GM18873 (cell line): ENCODE results near the gene NOD2.

ENCODE experiments used
- ATAC-seq: cut with Tn5 transposase; IDR thresholded peaks from one replicate; pipeline ENCODE4 v1.9.1; 2021; ENCODE audit warnings: mild to moderate bottlenecking, moderate library complexity, moderate number of reproducible peaks; ENCODE audit not compliant: unreplicated experiment, low FRiP score

Gene NOD2

DNA sequence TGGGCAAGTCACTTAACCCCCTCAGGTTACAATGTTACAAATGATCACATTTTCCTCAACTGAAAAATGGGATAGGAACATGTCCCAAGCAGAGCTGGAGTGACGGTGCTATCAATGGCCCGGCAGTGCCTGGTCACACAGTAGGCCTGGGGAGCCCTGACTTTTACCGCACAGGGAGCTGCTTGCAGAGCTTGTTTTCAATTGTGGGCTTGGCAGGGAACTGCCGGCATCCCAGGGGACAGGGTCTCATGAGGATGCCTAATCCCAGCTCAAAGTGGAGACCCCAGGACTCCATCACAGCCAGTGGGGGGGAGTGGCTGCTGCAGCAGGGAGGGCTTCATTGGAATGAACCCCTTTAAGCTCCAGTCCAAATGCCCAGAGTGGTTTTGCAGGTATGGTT lies 23.7 kb upstream of the NOD2 start:
- no peak for ATAC-seq

DNA sequence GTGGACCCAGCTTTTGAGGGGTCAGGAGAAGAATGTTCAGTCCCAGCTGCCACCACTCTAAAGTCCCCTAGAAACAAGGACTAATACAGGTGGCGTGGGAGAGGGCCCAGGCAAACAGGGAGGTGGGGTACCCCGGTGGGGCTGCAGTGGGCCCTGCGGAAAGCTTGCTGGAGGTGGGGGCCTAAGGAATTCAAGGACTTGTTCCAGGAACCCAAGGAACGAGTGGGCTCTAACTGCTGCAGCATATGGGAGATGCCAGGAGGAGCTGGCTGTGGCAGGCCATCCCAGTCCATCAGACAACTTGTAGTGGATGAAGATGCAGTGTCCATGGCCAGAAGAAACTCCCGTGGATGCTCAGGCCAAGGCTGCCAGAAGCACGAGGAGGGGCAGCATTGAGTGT lies 22.9 kb upstream of the NOD2 start:
- ATAC-seq, result no peak

DNA sequence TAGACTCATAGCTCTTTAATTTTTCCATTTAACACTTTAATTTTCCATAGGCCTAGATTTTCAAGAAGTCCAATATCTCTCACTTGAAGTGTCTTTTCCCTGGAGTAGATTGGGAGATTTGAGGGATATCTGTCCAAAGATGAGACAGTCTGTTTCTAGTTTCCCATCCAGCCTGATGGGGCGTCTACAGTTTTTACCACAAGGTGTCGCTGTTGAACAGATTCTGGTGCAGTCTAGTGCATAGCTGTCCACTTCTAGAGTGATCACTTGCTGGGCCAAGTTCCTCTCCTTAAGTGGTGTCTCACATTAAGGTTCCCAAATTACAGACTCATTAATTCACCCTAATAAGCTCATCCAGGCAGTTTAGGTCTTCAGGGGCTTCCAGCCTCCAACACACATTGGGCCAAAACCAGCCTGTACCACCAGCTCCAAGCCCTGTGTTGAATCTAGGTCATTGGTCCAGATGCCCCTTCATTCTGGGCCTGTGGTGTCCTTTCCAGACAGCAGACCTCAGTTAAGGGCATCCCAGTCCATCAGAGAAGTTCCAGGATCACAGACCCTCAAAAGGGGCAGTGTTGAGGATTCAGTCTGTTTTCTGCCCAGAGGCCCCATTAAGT lies 21.7 kb upstream of the NOD2 start:
- ATAC-seq, result no peak

DNA sequence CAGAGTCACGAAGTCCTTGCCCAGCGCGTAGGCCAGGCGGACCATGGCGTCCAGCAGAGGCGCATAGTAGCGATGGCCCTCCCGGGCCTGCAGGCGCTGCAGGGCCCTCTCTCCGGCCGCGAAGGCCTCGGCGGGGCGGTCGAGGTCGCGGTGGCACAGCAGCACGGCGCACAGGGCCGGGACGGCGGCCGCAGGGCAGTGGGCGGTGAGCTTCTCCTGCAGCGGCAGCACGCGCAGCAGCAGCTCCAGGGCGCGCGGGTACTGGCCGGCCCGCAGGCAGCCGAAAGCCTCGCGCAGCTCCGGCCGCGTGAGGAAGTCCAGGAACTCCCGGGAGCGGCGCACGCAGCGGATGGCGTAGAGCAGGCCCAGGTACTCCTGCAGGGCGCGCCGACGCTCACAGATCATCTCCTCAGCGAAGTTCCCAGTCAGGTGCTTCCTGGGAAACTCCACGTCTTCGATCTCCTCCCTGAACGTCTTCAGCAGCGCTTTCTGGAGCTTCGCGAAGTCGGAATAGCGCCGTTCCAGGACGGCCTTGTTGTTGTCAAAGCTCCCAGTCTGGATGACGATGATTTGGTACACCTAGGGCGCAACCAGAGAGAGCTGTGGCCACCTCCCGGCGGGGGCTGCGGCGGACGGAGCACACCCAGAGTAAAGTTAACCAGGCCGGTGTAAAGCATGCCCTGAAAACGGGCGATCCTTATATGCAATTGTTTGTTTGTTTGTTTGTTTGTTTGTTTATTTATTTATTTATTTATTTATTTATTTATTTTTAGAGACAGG lies 19.7 kb upstream of the NOD2 start:
- no peak for ATAC-seq

DNA sequence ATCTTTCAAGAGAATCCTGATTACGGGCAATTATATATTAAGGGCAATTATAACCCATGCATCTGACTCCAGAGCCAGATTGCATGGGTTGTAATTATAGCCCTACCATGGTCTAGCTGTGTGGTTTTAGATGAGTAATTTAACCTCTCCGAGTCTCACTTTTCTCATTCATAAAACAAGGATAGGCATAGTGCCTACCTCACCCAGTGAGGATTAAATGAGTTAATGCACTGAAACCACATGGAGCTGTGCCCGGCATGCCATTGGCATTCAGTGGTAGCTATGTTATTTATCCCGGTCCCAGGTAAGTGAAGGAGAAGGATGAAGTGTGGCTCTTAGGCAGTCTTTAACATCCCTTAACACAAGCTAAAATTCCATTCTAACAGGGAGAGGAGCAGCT lies 18.6 kb upstream of the NOD2 start:
- ATAC-seq, result no peak

DNA sequence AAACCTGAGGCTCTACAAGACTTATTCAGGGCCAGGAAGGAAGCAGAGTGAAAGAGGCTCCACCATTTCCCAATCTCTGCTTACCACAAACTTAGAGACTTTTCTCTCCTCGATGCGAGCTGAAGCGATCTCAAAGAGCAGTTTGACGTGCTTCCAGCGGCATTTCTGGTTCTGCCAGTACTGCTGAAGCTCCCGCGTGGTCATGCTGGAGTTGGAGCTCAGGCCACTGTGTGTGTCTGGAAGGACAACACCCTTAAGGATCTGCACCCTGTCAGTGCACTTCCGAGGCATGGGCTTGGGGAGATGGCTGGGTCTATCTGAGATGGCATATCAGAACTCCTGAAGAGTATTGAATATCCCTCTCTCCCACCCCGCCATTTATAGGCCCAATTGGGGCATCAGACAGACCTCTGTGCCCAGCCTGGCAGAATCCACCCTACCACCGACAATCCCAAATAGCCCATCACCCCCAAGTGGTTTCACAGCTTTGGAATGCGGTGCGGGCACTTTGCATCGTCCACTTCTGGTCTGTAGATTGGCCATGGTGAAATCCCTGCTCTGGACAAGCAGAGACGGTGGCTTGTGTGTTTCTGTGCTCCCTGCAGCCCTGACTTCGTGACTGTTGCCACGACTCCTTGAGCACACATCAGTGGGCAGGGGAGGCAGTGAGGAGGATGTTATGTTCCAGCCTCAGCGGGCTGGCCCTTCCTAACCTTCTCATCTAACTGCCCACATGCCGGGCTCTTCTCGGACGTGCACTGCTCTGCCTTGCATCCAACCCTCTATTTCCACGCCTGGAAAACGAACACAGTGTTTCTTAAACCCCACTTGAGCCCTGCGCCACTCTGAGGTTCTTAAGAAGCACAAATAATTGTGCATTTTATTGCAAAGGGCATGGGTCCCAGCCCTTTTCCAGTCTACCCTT lies 17.5 kb upstream of the NOD2 start:
- no peak for ATAC-seq

DNA sequence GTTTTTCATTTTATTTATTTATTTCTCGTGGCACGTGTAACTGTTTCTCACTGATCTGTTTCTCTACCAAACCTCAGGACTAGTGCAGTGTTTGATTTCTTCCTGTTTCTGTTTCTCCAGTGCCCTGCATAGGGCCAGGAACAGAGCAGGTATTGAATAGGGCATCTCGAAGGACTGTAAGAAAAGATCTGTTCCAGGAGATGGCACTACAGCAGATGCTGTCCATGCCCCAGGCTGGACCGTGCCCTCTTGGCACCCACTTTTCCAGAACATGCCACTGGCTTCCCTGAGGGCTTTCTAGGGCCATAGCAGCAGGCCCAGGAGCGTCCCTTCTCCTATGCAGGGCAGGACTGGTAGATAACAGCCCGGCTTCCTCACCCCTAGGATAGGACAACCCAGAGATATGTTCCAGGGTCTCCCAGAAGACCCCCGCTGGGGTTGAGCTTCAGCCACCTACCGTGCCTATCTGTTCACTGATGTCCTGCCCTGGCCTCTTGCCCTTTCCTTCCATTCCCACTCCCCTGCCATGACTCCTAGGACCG lies 16.7 kb upstream of the NOD2 start:
- no peak for ATAC-seq

DNA sequence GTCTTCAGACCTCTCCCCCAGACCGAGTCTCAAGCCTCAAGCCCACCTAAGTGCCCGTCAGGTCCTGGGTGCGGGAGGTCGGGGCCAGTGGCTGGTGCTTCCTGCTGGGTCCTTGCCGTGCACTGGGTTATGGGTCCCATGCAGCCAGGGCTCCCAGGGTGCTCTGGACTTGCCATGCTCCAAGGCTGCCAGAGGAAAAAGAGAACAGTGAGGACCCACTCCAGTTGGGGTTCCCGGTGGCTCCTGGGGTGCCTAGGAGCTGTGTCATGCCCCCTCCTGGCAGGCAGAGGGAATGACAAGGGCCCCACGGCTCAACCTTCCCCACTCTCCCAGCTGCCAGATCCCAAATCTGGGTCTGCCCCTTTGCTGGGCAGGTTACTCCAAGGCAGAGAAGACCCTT lies 16.1 kb upstream of the NOD2 start:
- no peak for ATAC-seq

DNA sequence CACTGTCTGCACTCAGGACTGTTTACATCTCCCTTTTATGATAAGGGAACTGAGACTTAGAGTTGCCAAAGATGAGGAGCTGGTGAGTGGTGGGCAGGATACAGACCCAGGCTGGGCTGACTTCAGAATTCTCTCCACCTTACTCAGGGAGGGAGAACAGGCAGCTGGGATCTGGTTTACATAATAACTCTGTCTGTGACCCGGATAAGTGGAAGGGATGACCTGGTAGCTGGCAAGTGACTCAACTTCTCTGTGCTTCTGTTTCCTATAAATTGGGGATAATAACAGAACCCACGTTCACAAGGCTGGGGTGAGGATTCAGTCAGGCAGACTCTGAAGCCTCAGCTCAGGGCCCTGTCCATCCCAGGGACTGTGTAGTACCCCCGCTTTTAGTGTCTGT lies 14.9 kb upstream of the NOD2 start:
- ATAC-seq, result no peak

DNA sequence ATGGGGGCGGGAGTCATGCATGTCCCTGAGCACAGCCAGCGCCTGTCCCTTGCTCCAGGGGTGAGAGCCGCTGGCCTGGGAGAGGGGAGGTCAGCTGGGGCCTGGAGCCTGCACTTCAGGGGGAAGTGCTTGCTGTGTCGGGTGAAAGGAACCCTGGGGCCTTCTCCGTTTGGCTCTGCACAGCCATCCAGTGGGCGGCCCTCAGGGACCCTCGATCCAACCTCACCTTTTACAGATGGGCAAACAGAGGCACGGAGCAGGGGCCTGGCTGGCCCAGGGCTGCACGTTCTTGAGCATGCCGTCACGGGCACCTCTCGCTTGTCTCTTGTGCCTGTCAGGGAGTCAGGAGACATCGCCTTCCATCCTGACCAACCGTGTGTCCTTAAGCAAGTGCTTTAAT lies 14.1 kb upstream of the NOD2 start:
- ATAC-seq, result no peak

DNA sequence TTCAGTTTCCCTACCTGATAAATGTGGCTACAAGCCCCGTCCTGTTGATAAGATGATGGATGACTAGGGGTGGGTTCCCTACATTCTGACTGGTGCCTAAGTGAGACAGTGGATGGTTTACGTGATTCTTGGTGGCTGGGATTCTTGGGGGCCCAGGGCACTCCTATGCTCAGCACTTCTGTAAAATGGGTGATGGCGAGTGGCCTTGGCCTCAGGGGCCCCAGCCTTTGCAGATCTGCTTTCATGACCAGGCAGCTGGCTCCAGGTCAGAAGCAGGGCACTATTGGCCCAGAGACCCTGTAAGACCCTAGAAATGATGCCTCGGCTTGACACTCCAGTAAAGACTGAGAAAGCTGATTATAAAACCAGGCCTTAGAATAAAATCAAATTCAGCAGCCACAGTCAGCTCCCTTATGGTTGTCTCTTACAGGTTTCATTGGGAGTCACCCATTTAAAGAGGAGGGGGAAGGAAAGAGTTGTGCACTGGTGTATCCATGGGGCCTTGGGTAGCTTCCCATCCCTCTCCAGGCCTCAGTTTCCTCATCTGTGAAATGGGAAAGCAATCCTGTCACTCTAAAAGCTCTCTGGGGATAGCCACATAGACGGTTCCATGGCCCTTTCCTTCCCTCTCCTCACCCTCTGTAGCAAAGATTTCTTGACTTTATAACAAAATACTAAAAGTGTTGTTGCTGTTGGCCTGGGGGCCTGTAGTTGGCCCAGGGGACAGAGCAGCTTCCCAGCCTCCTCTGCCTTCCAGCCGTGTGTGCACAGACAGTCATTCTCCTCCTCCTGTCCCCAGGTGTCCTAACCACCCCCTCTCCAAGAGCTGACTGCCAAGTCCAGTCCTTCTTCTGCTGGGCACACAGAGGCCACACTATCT lies 13.5 kb upstream of the NOD2 start:
- ATAC-seq, result no peak

DNA sequence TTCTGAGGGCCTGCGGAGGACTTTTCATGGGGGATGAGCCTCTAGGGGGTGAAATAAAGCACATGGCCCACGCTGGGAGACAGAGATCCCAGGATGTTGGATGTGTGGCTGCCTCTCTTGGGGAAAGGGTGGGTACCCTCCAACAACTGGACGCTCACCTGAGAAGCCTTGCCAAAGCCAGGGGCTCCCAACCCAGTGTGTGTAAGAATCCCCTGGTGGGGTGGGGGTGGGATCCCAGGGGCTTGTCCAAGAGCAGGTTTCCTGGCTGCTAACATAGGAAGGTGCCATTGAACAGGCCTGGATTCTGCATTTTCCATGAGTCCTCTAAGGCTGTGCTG lies 12.9 kb upstream of the NOD2 start:
- no peak for ATAC-seq

DNA sequence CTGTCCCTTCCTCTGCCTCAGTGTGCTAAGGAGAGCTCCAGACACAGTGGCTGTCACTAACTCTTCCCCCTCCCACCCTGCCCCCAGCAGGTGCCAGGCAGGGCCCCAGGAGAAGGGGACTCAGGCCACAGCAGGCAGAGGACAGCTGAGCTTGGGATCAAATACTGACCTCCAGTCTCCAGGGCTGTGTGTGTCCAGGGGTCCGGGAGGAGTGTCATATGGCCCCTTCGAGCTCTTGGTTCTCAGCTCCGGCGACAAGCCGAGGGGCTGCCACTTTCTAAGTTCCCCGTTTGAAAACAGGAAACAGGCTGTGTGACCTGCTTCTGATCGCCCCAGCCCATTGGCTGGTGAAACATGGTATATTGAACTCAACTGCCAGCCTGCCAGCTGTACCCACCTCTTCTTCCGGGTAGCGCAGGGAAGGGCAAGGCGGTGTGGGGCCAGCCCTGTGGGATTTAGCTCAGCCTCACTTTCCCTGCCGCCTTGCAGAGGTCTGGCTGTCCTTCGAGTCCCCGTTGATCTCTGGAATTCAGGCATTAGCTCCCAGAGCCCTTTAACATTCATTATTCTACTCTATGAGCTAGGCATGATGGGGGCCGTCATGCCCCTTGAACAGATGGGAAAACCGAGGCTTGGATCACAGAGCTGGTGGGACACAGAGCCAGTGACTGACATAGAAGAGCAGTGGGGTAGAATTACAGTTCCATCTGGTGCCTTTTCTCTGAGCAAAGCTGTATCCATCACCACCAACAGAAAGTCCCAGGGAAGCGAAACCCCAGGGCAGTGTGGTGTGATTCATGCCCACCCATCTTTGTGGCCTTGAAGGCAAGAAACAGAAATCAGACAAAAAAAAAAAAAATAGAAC lies 12.2 kb upstream of the NOD2 start, which contains the start of gene SNX20:
TSS of gene SNX20 (minus strand) at position 292 of the 865 bp plus-strand sequence. CDS start 3,786 bp downstream, outside the sequence.
- peak; percentile 56 for ATAC-seq

DNA sequence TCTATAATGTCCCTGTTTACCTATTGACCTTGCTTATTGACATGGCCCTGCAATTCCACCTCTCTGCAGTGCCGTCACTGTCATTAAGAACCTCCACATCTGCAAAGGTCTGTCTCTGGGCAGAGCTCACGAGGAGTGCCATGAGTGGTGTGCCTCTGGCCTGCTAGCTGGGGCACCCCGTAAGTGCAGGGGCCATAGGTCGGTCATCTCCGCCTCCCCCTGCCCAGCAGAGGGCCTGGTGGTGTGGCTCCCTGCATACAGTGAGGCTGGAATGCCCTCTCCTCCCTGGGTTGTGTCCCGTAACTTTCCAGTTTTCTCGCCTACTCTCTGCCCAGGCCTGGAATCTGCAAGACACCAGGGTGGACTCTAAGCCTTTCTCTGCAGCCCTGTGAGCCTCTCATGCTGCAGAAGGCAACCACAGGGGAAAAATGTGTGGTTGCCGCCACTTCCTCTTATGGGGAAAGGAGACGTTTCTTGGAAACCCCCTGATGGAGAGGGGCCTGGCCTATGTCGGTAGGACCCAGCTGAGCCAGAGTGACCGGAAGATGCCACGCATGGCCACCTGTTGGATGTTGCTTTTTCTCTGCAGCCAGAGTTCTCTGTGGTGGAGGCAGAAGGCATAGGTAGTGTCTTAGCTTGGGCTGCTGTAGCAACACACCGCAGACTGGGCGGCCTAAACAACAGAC lies 9.6 kb upstream of the NOD2 start:
- ATAC-seq, result peak; percentile 58

DNA sequence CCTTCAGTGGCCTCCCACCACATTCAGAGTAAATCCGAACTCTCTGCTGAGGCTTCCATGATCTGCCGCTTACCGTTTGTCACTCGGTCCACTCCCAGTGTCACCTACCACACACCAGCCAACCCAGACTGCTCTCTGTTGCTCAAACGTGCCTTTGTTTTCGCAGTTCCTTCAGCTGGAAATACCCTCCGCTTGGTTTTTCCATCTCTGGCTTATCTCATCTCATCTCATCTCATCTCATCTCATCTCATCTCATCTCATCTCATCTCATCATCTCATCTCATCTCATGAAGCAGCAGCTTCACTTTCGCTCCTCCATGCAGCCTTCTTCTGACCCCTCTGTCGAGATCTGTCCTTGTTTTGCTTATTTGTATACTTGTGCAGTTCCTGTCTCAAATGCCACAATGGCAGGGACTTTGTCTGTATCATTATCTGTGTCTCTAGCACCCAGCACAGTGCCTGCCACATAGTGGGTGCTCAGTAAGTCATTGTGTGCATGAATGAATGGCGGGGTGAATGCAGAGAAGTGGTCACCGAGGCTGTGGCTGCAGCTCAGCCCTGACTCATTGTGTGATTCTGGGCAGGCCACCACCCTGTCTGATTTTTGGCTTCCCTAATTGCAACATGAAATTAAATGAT lies 8.5 kb upstream of the NOD2 start:
- ATAC-seq, result no peak

DNA sequence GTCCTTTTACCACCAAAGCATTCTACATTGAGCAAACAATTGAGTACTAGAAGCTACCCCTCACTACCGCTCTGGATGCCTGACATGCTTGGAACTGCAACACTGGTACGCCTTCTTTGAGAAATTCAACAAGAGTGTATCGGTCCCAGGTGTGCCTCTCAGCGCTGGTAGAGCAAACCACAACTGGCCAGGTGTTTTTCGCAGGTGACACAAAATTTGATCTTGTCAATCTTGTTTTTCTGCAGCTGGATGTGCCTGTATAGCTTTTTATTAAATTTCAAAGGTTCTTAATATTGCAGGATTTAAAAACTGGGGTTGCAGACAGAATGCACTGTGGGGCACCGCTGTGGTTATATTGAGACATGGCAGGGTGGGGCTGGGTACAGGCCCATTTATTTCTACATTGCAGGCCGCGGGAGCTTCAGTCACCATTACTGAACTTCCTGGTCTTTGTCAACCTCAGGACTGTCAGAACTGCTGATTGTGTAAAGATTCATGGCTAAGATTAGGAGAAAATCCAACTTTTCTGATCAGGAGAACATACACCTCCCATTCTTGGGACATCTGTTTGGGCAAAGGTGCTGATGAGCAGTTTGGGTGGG lies 7.8 kb upstream of the NOD2 start:
- no peak for ATAC-seq

DNA sequence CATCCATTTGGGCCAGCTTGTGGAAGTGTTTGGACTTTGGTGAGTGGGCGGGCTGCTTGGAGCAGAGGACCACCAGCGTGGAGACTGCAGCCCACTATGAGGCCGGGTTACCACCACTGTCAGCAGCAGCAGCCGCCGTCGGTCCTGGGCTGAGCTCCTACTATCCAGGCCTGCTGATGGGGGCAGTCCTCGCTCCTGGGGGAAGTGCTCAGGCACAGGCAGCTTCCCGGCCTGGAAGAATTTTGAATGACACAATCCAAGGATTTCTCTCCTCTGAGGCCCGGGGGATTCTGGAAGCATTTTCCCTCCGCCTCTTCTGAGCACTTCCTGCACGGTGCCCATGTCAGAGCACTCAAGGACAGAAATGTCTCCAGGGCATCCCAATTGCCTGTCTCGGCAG lies 5.3 kb upstream of the NOD2 start:
- ATAC-seq, result no peak

DNA sequence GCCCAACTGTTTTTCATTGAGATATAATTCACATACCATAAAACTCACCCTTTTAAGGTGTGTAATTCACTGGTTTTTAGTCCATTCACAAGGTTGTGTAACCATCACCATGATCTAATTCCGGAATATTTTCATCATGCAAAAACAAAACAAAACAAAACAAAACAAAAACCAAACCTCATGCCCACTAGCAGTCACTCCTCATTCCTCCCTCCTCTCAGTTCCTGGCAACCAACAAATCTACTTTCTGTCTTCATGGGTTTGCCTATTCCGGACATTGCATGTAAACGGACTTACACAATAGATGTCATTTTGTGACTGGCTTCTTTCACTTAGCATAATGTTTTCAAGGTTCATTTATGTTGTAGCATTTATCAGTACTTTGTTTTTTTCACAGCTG lies 4.5 kb upstream of the NOD2 start:
- no peak for ATAC-seq
